Coronary artery (tissue), 2 donors: ENCODE results near the gene ZNF789.

Source experiments
- DNase-seq: peaks from one replicate; pipeline ENCODE4 v3.0.0-alpha.2; 2017; ENCODE audit warnings: low spot score
- H3K27ac ChIP-seq, 2 donors: fragments of 200-600 bp; sonication (generic); one replicate each; pipeline ENCODE4 v1.5.1; 2016 to 2019
- H3K4me3 ChIP-seq: fragments of 200-600 bp; sonication (generic); 2 replicates; pipeline ENCODE4 v1.5.1; 2016; ENCODE audit warnings: mild to moderate bottlenecking, moderate library complexity
- TF ChIP-seq, protein P1 (sequence below): fragments of 200-600 bp; sonication (generic); IDR thresholded peaks from one replicate; pipeline ENCODE4 v1.5.1; 2019; ENCODE audit warnings: antibody characterized with exemption

ZNF789 gene

DNA sequence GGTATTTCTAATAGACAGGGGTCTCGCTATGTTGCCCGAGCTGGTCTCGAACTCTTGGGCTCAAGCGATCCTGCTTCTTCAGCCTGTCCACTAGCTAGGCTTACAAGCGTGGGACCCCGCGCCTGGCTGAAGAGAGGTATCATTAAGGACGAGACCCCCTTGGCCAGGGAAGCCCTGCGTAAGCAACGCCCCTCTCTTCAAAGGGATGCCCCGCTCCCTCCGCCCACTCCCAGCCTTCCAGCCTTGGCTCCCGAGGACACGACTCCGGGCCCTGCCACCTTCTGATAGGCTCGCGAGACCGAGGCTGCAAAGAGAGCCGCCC is 31.6 kb downstream of the ZNF789 start:
- TF ChIP-seq, protein P1, sequence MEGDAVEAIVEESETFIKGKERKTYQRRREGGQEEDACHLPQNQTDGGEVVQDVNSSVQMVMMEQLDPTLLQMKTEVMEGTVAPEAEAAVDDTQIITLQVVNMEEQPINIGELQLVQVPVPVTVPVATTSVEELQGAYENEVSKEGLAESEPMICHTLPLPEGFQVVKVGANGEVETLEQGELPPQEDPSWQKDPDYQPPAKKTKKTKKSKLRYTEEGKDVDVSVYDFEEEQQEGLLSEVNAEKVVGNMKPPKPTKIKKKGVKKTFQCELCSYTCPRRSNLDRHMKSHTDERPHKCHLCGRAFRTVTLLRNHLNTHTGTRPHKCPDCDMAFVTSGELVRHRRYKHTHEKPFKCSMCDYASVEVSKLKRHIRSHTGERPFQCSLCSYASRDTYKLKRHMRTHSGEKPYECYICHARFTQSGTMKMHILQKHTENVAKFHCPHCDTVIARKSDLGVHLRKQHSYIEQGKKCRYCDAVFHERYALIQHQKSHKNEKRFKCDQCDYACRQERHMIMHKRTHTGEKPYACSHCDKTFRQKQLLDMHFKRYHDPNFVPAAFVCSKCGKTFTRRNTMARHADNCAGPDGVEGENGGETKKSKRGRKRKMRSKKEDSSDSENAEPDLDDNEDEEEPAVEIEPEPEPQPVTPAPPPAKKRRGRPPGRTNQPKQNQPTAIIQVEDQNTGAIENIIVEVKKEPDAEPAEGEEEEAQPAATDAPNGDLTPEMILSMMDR = no peak
- H3K4me3 ChIP-seq = peak overlapping the region; percentile 94
- peak; percentile 100 for DNase-seq
- H3K27ac ChIP-seq = peak overlapping the region; percentile 80 to 98

DNA sequence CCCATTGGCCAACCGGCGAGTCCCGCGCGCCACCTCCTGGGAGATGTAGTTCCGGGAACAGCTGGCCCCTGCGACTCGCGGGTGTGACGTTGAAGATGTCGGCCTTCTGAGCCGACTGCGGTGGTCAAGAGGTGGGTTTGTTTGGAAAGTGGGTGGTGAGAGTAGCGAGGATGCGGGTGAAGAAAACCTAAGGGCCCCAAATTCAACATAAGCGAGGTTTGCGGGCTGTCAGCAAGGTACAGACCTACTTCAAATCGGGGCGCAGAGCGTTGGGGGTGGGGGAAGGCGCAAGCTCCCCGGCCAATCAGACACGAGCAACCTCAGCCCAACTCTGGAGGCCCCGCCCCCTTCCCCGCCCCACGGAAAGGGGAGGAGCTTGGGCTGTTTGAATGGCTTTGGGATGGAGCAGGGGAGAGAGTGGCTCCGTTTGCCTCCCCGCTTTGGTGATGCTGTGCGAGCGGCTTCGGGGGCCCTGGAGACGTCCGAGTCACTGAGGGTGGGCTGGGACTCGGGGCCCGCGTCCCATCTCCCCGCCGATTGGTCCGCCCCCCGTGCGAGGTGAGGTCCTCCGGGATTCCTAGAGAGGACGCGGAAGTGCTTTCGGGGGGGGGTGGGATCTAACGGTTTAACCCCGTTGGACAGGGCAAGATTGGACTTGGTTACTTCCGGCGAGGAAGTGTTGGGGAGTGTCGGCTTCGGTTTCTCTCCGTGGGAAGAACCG is 32.1 kb downstream of the ZNF789 start, which contains the start of gene ZKSCAN5:
ZKSCAN5 (plus strand) TSS at position 60 of the 721 bp plus-strand sequence. CDS start 1,383 bp downstream, outside the sequence.
- peak within 1 kb of the TSS; percentile 80 to 98 for H3K27ac ChIP-seq
- peak within 1 kb of the TSS; percentile 94 for H3K4me3 ChIP-seq
- peak; percentile 98 for DNase-seq
- TF ChIP-seq, protein P1 = no peak

DNA sequence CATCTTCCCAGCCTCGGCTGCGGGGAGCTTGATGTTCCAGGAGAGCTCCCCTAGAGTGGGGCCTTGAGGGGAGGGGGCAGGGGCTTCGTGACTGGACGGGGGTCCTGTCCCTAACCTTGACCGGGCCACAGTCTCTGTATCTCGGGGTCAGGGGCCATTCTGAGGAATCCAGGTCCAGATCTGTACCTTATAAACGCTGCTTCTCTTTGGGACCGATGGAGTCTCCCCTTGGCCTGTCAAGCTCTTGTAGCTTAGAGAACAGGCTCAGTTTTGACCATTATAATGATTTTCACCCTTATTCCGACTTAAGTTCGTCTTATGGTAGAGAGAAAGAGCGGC is 32.6 kb downstream of the ZNF789 start:
- DNase-seq = no peak
- TF ChIP-seq, protein P1 = no peak
- H3K4me3 ChIP-seq = peak overlapping the region; percentile 94
- peak overlapping the region; percentile 80 to 98 for H3K27ac ChIP-seq

DNA sequence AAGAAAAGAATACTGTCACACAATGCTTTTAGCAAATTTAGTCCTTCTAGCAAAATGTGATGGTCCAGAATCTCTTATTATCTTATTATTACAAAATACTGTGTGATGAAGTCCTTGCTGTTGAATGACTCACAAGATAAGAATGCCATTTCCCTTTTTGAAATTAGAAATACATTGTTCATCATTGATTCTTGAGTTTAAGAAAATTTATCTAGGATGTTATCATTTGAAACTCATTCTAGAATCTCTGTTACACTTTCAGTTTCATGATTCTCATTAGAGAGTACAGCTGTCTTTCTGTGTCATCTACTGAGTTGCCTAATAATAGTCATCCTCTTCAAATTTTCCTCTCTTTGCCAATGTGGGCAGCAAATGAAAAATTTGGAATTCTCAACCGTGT is 41.4 kb downstream of the ZNF789 start:
- DNase-seq = no peak
- H3K27ac ChIP-seq = no peak overlapping the region
- no peak overlapping the region for H3K4me3 ChIP-seq
- TF ChIP-seq, protein P1 = no peak

DNA sequence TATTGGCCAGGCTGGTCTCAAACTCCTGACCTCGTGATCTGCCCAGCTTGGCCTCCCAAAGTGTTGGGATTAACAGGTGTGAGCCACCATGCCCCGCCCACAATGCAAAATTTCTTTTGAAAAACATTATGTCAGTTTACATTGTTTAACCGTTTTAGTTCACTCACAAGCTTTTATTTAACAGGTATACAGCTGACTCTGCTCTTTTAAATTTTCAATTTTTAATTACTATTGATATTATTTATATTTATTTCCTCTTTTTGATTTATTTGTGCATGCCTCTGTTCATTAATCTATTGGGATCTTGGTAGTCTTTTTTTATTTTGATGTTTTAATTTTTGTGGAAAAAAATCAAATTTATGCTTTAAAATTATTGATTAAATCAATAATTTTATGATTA is 48.7 kb downstream of the ZNF789 start:
- TF ChIP-seq, protein P1 = no peak
- Histone ChIP-seq H3K27ac (no peak overlapping the region), H3K4me3 (no peak overlapping the region)
- no peak for DNase-seq

DNA sequence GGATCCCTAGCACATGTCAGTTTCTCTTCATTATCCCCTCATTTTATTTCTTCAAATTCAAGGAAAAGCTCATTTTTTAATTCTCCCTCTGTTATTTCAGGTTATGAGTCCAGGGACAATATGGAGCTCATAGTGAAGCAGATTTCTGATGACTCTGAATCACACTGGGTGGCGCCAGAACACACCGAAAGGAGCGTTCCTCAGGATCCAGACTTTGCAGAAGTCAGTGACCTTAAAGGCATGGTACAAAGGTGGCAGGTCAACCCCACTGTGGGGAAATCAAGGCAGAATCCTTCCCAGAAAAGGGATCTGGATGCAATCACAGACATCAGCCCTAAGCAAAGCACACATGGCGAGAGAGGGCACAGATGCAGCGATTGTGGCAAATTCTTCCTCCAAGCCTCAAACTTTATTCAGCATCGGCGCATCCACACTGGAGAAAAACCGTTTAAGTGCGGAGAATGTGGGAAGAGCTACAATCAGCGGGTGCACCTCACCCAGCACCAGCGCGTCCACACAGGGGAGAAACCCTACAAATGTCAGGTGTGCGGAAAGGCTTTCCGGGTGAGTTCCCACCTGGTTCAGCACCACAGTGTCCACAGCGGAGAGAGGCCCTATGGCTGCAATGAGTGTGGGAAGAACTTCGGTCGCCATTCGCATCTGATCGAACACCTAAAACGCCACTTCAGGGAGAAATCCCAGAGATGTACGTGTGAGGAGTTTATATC is 53.2 kb downstream of the ZNF789 start:
- DNase-seq = no peak
- TF ChIP-seq, protein P1 = no peak
- Histone ChIP-seq H3K4me3 (no peak overlapping the region), H3K27ac (no peak overlapping the region)

DNA sequence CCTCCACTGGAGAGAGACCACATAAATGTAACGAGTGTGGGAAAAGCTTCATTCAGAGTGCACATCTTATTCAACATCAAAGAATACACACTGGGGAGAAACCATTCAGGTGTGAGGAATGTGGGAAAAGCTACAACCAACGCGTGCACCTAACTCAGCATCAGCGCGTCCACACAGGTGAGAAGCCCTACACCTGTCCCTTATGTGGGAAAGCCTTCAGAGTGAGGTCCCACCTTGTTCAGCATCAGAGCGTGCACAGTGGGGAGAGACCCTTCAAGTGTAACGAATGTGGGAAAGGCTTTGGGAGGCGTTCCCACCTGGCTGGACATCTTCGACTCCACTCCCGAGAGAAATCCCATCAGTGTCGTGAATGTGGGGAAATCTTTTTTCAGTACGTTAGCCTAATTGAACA is 58.7 kb downstream of the ZNF789 start:
- no peak overlapping the region for H3K27ac ChIP-seq
- no peak overlapping the region for H3K4me3 ChIP-seq
- DNase-seq = no peak
- TF ChIP-seq, protein P1 = no peak
